Measurements from ENCODE around the gene RMI2.

Gene RMI2

DNA sequence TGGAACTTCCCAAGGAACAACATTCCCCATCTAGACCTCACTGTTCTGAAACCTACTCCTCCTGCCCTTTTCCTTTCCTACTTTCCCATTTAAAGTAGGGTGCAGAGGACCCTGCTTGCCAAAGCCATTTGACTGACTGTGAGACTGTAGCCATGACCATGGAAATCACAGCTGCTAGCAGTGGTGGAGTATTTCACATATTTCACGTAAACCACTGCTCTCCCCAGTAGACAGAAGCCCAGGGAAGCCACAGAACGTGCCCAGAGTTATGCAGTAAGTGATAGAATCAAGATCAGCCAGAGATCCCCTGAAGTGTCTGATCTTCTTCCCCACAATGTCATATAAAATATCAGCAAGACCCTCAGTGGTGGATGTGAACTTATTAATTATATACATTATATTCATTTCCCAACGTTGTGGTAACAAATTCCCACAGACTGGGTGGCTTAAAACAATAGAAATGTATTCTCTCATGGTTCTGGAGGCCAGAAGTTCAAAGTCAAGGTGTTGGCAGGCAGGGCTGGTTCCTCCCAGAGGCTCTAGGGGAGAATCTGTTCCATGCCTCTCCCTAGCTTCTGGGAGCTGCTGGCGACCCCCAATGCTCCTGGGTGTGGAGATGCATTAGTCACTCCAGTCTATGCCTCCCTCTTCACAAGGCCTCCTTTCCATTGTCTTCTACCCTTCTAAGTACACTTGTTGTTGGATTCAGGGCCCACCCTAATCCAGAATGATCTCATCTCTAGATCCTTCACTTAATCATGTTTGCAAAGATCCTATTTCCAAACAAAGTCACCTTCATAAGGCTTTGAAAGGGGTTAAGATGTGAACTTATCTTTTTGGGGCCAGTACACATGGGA lies 43.4 kb upstream of the RMI2 start:
- H3K4me1 ChIP-seq (ENCODE audit: control insufficient read depth, insufficient read depth, low read length): peaks cover 14% of the 10 kb centered on the region
- H3K9me3 ChIP-seq (ENCODE audit: control insufficient read depth, low read length): no peaks in the 10 kb centered on the region
- H3K4me3 ChIP-seq (ENCODE audit: low read length): no peak overlapping the region
- peaks cover 4% of the 10 kb centered on the region for H3K27me3 ChIP-seq (replicated peaks; ENCODE audit: control insufficient read depth, insufficient read depth, low read length)
- H3K36me3 ChIP-seq (ENCODE audit: control insufficient read depth, insufficient read depth, low read length, severe bottlenecking): no peaks in the 10 kb centered on the region
- DNase-seq (ENCODE audit: low read depth): no peak
- no peak overlapping the region for H3K9ac ChIP-seq (ENCODE audit: low read length)

DNA sequence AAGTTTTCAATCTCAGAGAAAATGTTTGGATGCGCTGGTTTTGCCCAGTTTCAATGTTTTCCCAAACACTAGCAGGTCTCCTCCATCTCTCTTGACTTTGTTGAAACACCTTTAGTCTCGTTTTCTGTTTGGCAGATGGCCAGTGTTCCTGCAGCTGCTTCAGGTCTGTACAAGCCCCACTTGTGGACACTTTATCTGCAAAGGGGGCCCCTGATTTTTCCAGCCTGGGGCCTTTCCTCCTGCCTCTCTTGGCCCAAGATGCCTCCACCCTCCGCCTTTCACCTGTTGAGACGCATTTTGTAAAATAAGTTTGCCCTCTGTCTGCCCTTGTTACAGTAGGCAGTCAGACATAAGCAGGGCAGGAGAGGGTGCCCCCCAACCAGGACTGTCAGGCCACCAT lies 42.3 kb upstream of the RMI2 start:
- no peaks in the 10 kb centered on the region for H3K36me3 ChIP-seq (ENCODE audit: control insufficient read depth, insufficient read depth, low read length, severe bottlenecking)
- H3K27me3 ChIP-seq (replicated peaks; ENCODE audit: control insufficient read depth, insufficient read depth, low read length): peaks cover 4% of the 10 kb centered on the region
- H3K9ac ChIP-seq (ENCODE audit: low read length): no peak overlapping the region
- no peaks in the 10 kb centered on the region for H3K9me3 ChIP-seq (ENCODE audit: control insufficient read depth, low read length)
- no peak for DNase-seq (ENCODE audit: low read depth)
- H3K4me1 ChIP-seq (ENCODE audit: control insufficient read depth, insufficient read depth, low read length): peaks cover 4% of the 10 kb centered on the region
- no peak overlapping the region for H3K4me3 ChIP-seq (ENCODE audit: low read length)

DNA sequence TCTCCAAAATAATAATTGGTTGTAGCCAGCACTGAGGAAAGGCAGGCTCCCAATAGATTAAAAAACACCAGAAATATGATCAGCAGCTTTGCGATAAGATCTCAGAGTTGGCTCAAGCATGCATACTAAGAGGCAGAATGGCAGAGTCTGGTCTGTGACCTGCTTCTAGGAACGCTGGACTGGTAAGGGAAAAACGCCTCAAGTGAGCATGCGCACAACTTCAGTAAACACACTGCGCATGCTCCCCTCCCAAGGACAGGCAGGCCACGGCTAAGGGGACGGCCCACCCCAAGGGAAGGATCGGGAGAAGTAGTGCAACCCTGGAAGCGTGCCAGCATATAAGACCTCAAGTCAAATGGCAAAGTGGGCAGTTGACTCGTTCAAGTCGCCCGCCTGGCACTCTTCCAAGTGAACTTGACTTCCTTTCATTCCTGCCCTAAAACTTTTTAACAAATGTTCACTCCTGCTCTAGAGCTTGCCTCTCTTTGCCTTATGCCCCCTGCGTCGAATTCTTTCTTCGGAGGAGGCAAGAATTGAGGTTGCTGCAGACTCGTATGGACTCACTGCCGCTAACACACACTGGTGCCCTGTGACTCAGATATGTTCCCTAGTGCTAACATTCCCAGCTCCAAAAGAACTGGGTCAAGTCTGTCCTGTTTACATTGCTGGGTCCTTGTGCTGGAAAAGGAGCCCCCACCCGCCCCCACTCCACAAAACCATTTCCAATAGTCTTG lies 41.7 kb upstream of the RMI2 start:
- Histone ChIP-seq H3K9me3 (ENCODE audit: control insufficient read depth, low read length) (no peaks in the 10 kb centered on the region), H3K4me3 (ENCODE audit: low read length) (no peak overlapping the region), H3K27me3 (replicated peaks; ENCODE audit: control insufficient read depth, insufficient read depth, low read length) (peaks cover 4% of the 10 kb centered on the region), H3K36me3 (ENCODE audit: control insufficient read depth, insufficient read depth, low read length, severe bottlenecking) (no peaks in the 10 kb centered on the region), H3K9ac (ENCODE audit: low read length) (no peak overlapping the region), H3K4me1 (ENCODE audit: control insufficient read depth, insufficient read depth, low read length) (peaks cover 4% of the 10 kb centered on the region)
- peak; percentile 46 for DNase-seq (ENCODE audit: low read depth)

DNA sequence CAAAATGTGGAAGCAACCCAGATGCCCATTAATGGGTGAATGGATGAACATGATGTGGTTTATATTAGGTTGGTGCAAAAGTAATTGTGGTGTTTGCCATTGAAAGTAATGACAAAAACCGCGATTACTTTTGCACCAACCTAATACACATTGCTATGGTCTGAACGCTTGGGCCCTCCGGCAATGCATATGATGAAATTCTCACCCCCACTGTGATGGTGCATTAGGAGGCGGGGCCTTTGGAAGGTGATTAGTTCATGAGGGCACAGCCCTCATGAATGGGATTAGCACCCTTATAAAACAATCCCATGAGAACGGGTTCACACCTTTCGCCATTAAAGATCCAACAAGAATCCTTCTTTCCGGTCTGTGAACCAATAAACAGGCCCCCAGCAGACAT lies 38.9 kb upstream of the RMI2 start:
- H3K27me3 ChIP-seq (replicated peaks; ENCODE audit: control insufficient read depth, insufficient read depth, low read length): no peaks in the 10 kb centered on the region
- no peak overlapping the region for H3K4me3 ChIP-seq (ENCODE audit: low read length)
- no peak for DNase-seq (ENCODE audit: low read depth)
- H3K36me3 ChIP-seq (ENCODE audit: control insufficient read depth, insufficient read depth, low read length, severe bottlenecking): no peaks in the 10 kb centered on the region
- H3K9ac ChIP-seq (ENCODE audit: low read length): no peak overlapping the region
- no peaks in the 10 kb centered on the region for H3K9me3 ChIP-seq (ENCODE audit: control insufficient read depth, low read length)
- peaks cover 3% of the 10 kb centered on the region for H3K4me1 ChIP-seq (ENCODE audit: control insufficient read depth, insufficient read depth, low read length)

DNA sequence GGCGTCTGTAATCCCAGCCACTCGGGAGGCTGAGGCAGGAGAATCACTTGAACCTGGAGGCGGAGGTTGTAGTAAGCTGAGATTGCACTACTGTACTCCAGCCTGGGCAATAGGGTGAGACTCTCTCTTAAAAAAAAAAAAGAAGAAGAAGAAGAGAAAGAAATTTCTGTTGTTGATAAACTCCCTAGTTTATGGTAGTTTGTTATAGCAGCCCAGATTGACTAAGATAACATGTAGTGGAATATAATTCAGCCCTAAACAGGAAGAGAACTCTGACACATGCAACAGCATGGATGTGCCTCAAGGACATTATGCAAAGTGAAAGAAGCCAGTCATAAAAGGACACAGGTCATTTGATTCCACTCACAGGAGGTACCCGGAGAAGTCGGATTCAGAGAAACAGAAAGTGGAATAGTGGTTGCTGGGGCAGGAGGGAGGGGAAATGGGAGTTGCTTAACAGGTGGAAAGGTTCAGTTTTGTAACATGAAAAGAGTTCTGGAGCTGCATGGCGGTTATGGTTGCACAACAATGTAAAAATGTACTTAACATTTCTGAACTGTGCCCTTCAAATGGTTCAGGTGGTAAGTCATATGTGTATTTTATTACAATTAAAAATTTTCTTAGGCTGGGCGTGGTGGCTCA lies 38.1 kb upstream of the RMI2 start:
- no peaks in the 10 kb centered on the region for H3K9me3 ChIP-seq (ENCODE audit: control insufficient read depth, low read length)
- DNase-seq (ENCODE audit: low read depth): no peak
- no peaks in the 10 kb centered on the region for H3K27me3 ChIP-seq (replicated peaks; ENCODE audit: control insufficient read depth, insufficient read depth, low read length)
- no peak overlapping the region for H3K9ac ChIP-seq (ENCODE audit: low read length)
- no peaks in the 10 kb centered on the region for H3K36me3 ChIP-seq (ENCODE audit: control insufficient read depth, insufficient read depth, low read length, severe bottlenecking)
- H3K4me3 ChIP-seq (ENCODE audit: low read length): no peak overlapping the region
- peaks cover 6% of the 10 kb centered on the region for H3K4me1 ChIP-seq (ENCODE audit: control insufficient read depth, insufficient read depth, low read length)

DNA sequence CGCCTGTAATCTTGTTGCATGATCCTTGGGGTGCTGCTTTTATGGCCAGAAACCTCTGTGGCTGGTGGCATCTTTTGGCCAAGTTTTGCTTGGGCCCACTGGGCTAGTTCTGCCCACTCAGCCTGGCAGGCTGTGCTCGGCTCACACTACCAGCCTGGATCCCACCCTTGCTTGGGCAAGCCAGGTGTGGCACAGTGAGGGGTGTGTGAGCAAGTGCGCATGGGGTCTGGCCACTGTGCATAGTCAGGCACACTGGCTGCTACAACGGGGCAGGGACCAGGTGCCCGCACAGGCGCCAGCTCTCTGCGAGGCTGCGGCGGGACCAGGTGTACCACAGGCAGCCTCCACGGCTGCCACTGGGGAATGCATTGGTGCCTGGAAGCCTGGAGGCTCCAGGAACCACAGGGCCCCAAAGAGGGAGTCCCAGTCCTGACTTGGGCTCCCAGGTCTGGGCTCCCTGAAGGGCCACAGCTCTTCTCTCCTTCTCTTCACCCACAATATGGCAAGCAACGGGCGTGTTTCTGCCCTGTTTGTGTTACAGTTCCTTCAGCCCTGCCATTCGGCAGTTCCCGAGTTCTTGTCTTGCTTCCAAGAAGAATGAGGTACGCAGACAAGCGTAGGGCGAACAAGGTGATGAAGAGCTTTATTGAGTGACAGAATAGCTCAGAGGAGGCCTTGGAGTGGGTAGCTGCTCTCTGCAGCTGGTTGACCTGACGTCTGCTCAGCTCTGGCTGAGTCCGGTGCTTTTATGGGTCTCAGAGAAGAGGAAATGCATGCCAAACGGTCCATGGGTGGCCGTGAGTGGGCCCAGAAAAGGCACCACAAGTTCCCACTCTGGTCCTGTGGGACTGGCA lies 37.4 kb upstream of the RMI2 start:
- Histone ChIP-seq H3K4me3 (ENCODE audit: low read length) (no peak overlapping the region), H3K36me3 (ENCODE audit: control insufficient read depth, insufficient read depth, low read length, severe bottlenecking) (no peaks in the 10 kb centered on the region), H3K27me3 (replicated peaks; ENCODE audit: control insufficient read depth, insufficient read depth, low read length) (no peaks in the 10 kb centered on the region), H3K4me1 (ENCODE audit: control insufficient read depth, insufficient read depth, low read length) (peaks cover 7% of the 10 kb centered on the region), H3K9me3 (ENCODE audit: control insufficient read depth, low read length) (no peaks in the 10 kb centered on the region), H3K9ac (ENCODE audit: low read length) (no peak overlapping the region)
- no peak for DNase-seq (ENCODE audit: low read depth)

DNA sequence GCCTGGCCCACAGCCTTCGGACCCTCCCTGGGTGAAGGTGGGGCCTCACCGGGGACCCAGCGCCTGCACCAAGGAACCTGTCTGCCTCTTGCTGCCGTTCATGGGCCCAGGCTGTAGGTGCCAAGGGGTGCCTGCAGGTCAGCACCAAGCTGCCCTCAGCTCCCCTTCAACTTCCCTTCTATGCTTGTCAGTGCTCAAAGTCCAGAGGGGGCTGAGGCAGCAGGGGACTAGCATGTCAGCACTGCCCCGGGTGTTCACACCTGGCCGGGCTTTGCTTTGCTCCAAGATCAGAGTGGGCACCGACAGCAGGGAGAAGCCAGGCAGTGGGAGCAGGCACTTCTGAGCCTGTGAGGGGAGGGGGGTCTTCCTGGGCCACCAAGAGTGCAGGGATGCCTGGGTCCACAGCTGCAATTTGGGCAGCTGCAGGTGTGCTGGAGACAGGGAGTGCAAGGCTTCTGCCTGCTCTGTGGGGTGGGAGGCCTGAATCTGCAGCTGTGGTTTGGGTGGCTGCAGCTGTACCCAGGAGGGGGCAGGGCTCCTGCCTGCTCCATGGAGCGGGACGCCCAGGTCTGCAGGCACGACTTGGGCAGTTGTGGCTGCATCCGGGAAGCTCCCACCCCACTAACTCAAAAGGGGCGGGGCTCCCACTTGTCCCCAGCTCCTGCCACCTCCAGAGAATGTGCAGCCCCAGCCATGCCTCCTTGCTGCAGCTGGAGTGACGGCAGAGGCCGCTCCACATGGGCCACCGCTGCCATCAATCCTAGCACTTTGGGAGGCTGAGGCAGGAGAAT lies 36.6 kb upstream of the RMI2 start:
- H3K9me3 ChIP-seq (ENCODE audit: control insufficient read depth, low read length): no peaks in the 10 kb centered on the region
- H3K27me3 ChIP-seq (replicated peaks; ENCODE audit: control insufficient read depth, insufficient read depth, low read length): no peaks in the 10 kb centered on the region
- DNase-seq (ENCODE audit: low read depth): no peak
- peaks cover 11% of the 10 kb centered on the region for H3K4me1 ChIP-seq (ENCODE audit: control insufficient read depth, insufficient read depth, low read length)
- no peak overlapping the region for H3K4me3 ChIP-seq (ENCODE audit: low read length)
- H3K36me3 ChIP-seq (ENCODE audit: control insufficient read depth, insufficient read depth, low read length, severe bottlenecking): no peaks in the 10 kb centered on the region
- no peak overlapping the region for H3K9ac ChIP-seq (ENCODE audit: low read length)

DNA sequence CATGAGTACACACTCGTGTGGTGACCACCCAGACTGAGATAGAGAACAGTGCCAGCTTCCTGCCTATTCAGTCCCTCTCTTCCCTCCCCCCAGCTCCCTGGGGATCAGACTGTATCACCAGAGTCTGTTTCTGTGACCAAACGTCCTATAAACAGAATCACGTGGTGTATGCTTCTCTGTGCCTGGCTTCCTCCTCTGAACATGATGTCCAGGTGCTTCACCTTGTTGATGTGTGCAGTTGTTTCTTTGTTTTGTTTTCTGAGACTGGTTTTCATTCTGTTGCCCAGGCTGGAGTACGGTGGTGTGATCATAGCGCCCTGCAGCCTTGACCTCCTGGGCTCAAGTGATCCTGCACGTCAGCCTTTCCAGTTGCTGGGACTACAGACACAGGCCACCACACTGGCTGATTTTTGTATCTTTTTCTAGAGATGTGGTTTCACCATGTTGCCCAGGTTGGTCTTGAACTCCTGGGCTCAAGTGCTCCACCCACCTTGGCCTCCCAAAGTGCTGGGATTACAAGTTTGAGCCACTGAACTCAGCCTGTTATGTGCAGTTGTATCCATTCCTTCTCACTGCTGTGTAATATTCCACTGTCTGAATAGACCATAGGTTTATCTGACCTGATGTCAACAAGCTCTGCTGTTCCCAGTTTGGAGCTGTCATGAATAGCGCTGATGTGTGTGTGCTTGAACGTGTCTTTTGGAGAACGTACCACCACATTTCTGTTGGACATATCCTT lies 35.2 kb upstream of the RMI2 start:
- Histone ChIP-seq H3K4me1 (ENCODE audit: control insufficient read depth, insufficient read depth, low read length) (peaks cover 11% of the 10 kb centered on the region), H3K36me3 (ENCODE audit: control insufficient read depth, insufficient read depth, low read length, severe bottlenecking) (no peaks in the 10 kb centered on the region), H3K27me3 (replicated peaks; ENCODE audit: control insufficient read depth, insufficient read depth, low read length) (no peaks in the 10 kb centered on the region), H3K9me3 (ENCODE audit: control insufficient read depth, low read length) (no peaks in the 10 kb centered on the region), H3K9ac (ENCODE audit: low read length) (no peak overlapping the region), H3K4me3 (ENCODE audit: low read length) (no peak overlapping the region)
- no peak for DNase-seq (ENCODE audit: low read depth)

DNA sequence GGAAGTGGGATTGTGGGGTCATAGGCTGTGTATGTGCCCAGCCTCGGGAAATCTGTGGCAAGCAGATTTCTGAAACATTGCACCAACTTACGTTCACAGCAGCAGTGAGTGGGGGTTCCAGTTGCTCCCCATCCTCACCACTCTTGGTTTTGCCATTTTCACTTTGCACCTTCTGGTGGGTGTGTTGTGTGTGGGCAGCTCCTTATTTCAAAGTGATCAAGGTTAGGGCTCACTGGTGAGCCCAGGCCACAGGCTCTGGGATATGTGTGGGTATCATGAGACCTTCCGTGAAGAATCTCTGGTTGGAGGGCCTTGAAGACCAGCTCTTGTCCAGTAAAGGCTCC lies 34.7 kb upstream of the RMI2 start:
- no peak for DNase-seq (ENCODE audit: low read depth)
- Histone ChIP-seq H3K27me3 (replicated peaks; ENCODE audit: control insufficient read depth, insufficient read depth, low read length) (no peaks in the 10 kb centered on the region), H3K9me3 (ENCODE audit: control insufficient read depth, low read length) (no peaks in the 10 kb centered on the region), H3K9ac (ENCODE audit: low read length) (no peak overlapping the region), H3K4me1 (ENCODE audit: control insufficient read depth, insufficient read depth, low read length) (peaks cover 11% of the 10 kb centered on the region), H3K4me3 (ENCODE audit: low read length) (no peak overlapping the region), H3K36me3 (ENCODE audit: control insufficient read depth, insufficient read depth, low read length, severe bottlenecking) (no peaks in the 10 kb centered on the region)

DNA sequence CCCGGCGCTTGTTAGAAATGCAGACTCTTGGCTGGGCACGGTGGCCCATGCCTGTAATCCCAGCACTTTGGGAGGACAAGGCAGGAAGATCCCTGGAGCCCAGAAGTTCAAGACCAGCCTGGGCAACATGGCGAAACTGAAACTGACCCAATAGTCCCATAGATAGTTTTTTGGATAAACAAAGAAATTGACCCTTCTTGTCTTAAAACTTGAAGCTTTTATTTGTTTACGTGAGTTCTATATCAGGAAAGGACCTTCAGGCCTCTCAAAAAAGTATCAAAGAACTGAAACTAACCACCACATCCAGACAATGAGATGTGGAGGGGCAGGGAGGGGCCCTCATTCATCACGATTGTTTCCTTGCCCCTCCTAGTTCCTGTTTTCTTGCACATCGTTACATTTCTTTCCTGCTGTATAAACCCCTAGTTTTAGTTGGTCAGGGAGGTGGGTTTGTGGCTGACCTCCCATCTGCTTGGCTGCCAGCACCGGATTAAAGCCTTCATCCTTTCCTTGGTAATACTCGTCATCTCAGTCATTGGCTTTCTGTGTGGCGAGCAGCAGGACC lies 34.2 kb upstream of the RMI2 start:
- no peaks in the 10 kb centered on the region for H3K9me3 ChIP-seq (ENCODE audit: control insufficient read depth, low read length)
- DNase-seq (ENCODE audit: low read depth): no peak

More for the DNA sequence above, 34.2 kb upstream of the RMI2 start:
- Histone ChIP-seq H3K27me3 (replicated peaks; ENCODE audit: control insufficient read depth, insufficient read depth, low read length) (no peaks in the 10 kb centered on the region), H3K36me3 (ENCODE audit: control insufficient read depth, insufficient read depth, low read length, severe bottlenecking) (no peaks in the 10 kb centered on the region), H3K4me1 (ENCODE audit: control insufficient read depth, insufficient read depth, low read length) (peaks cover 11% of the 10 kb centered on the region), H3K4me3 (ENCODE audit: low read length) (no peak overlapping the region), H3K9ac (ENCODE audit: low read length) (no peak overlapping the region)
